Stimulated activated CD4-positive, alpha-beta T cell treated with anti-CD3 and anti-CD28 coated beads, Interleukin-12 subunit alpha, Interleukin-12 subunit beta, amount 100 ng/mL, for 48 hours (primary cell): ENCODE results near the gene CACNG5.

Experiments used
- DNase-seq, 3 donors: peaks; one replicate each; pipeline ENCODE4 v3.0.0-alpha.2; 2020; ENCODE audit warnings: low read depth in 2 of 3, low spot score in 1 of 3

The CACNG5 gene

GRCh38 chr17:66819466-66819865 is 15.5 kb upstream of the CACNG5 start:
- DNase-seq: no peak

- DNase-seq: no peak
Observed at GRCh38 chr17:66822009-66822408, 12.9 kb upstream of the CACNG5 start.

DNA sequence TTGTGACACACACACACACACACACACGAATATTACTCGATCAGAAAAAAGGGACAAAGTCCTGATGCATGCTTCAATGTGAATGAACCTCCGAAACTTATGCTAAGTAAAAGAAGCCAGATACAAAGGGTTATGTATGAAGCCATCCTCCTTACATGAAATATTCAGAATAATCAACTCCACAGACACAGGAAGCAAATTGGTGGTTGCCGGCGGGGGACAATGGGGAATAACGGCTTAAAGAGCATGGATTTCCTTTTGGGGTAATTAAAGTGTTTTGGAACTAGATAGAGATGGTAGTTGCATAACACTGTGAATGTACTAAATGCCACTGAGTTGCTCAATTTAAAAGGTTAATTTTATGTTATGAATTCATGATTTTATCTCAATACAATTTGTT is 8.1 kb upstream of the CACNG5 start:
- no peak for DNase-seq

DNA sequence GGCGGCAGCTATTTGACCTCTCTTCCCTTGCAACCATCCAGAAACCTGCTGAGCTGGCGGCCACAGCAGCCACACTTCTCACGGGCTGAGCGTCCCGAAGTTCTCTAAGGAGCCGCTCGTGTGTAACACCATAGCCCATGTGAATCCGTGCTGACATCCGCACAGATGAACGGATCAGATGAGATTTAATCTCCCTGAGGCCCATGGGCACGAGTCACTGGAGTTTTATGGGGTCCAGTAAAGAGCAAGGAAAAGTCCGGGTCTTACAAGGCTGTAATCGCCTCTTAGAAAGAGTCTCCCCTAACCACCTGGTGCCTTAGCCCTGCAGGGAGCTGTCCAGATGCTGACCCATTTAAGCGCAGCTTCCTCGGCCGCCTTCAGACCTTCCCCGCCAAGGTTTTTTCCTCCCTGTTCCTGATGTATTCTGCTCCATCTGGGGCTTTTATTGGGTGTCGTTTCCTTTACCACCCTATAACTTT is 5.5 kb upstream of the CACNG5 start:
- peak in 2 of 3 donors; percentile 3 to 8 for DNase-seq

- no peak for DNase-seq
Observed at GRCh38 chr17:66829883-66830282, 5.0 kb upstream of the CACNG5 start.

- DNase-seq: no peak
Observed at GRCh38 chr17:66830451-66830850, 4.5 kb upstream of the CACNG5 start.

GRCh38 chr17:66831383-66832210 is 3.3 kb upstream of the CACNG5 start:
- DNase-seq: no peak

DNA sequence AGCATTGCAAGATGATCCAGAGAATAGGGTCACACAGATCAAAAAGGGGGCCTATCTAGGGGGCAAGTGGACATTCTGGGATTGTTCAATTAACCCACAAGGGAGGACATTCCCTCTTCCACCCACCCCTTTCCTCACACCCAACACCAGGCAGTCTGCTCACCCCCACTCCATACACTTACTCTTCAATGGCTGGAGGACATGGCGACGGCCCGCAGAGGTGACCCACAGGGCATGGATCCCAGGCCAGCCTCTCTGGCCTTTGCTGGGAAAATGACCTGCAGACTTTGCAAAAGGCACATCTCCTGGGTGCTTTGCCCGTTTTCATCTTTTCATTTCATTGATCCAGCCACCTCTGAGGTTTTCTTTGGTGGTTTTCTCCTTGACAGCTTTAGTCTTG is 1.7 kb upstream of the CACNG5 start:
- DNase-seq: no peak

DNA sequence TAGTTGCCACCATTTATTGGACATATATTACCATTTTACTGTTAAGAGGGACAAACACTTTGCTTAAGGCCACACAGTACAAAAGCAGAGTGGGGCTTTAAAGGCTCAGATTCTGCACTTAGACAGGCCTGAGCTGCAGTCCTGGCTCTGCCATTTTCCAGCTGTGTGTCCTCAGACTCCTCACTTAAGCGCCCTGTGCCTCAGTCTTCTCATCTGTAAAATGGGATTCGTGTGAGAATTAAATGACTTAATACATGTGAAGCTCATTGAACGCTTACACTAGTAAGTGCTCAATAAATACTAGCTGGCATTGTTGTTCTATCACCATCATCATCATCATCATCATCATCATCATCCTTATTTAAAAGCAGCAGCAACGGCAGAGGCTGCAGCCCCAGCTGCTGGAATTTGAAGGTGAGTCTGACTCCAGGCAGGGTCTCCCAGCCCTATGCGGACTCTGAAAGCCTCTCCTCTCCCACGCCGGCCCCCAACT is 445 bp upstream of the CACNG5 start:
- no peak for DNase-seq

GRCh38 chr17:66835476-66835875 is 559 bp downstream of the CACNG5 start:
- DNase-seq: no peak

- no peak for DNase-seq
Observed at GRCh38 chr17:66836063-66837005, 1.4 kb downstream of the CACNG5 start.

DNA sequence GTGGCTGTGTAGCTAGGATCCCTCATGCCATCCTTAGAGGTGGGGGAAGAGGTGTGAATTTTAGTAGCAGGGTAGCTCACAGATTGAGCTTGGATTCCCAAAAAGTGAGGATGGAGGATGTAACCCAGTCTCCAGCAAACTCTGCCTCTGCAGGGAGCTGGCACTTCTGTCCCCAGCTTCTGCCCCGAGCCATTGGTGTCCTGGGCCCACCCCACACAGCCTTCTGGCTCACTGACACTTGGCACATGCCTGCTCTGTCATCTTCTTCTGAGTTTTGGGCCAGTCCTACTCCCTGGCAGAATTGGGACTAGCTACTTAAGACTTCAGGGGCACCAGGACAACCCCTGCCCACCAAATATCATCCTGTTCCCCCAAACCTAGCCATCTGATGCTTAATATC is 2.3 kb downstream of the CACNG5 start:
- DNase-seq: no peak

- DNase-seq: no peak
Observed at GRCh38 chr17:66837885-66838665, 3.2 kb downstream of the CACNG5 start.

DNA sequence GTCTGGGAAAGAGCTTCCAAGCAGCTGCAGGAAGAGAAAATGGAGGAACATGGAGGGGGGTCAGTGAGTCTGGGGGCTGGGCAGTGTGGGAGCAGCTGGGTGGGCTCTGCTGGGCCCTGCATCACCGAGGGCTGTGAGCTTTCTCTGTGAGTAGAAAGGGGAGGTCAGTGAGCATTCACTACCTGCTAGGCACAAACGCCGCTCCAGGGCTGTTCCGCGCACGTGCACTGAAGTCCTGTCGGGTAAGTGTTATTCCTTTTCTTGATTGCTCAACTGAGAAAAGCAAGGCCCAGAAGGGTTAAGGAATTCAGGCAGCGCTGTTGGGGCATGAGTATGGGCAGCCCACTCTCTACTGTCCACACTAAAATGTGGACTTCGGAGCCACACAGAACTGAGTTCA is 4.7 kb downstream of the CACNG5 start:
- no peak for DNase-seq

GRCh38 chr17:66840061-66840460 is 5.1 kb downstream of the CACNG5 start:
- no peak for DNase-seq

DNA sequence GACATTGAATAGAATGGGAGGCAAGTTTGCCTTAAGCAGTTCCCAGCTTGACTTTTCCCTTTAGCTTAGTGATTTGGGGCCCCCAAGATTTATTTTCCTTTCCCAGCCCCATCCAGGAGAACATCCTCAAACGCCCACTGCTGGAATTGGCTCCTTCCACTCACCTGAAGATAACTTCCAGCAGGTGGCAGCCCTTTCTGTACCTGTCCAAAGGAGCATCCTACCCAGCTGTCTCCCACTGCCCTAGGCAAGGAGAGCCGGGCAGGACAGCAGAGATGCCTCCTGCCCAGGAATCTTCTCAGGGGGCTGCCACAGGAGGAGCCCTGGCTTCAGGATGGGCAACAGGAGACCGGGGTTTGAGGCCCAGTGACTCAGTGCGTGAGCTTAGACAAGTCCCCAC is 6.4 kb downstream of the CACNG5 start:
- DNase-seq: no peak

DNA sequence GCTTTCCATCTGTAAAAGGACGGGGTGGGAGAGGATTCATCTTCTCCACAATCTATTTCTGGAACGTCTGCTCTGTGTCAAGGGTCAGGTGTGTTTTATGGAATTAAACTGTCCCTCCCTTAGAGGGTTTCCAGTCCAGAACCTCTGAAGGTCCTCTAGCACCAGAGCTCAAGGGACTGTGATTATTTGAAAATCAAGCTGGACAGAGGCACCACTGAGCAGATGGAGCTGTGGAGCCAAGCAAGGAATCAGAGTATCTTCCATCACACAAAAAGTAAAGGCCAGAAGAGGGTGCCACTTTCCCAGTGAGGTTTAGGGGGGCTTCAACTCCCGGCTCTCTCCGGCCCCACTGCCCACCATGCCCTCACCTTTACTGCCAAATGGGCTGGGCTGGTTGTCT is 6.8 kb downstream of the CACNG5 start:
- no peak for DNase-seq

DNA sequence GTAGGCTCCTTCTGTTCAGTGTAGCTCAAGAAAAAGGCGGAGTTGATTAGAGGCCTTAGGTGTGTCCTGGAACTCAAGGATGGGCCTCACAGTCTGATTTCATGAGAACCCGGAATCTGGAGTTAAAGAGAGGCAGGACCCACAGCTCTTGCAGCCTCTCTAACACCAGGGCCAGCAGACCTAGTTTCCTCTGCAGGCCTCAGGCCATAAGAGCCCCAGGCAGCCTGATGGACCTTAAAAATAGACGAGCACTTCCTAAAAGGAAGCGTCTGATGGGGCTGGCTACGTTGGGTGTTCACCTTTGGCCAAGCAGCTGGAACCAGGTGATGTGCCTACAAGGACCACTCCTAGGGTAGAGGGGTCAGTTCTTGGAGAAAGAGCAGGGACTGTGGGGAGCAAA is 7.6 kb downstream of the CACNG5 start:
- no peak for DNase-seq

- no peak for DNase-seq
Observed at GRCh38 chr17:66842959-66843358, 8.0 kb downstream of the CACNG5 start.

DNA sequence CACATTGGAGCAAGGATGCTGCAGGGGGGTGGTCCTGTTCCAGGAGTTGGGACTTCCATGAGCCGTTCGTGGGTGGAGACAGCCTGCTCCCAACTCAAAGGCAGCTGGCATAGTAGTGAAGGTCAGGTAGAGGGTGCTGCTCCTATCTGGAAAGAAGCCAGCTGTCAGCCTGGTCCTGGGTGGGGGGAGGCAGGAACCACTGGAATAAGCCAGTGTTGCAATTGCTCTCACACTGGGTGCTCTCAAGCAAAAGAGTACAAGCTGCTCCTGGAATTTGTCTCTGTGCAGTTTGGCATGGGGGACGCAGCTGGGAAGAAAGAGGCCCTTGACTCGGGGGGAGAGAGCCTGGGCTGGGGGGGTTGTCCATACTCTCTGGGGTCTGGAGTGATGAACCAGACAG is 8.7 kb downstream of the CACNG5 start:
- DNase-seq: no peak

DNA sequence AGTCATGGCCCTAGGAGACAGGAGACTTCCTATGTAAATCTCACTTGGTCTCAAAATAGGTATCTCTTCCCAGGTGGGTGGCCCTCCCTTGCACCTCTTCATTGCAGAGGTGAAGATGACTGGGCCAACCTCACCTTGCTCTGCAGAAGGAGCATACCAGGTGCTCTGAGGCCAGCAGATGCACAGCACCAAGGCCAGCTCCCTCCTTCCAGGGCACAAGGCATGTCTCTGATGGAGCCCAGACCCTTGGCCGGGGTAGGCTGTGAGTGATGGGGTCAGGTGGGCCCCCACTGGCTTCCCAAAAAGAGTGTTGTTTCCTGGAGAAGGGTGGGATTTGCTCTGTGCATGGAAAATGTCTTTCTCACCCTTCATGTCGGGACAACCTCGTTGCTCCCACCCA is 12.8 kb downstream of the CACNG5 start:
- no peak for DNase-seq
